HepG2 (cell line): ENCODE data around the gene CACHD1. TPM values are rescaled to one million over a fixed set of nuclear protein-coding genes. Genes with fewer than 3 reads are reported as not detected.

Experiments
- ATAC-seq: fragments of 200-7000 bp; cut with Tn5 transposase; 3 replicates; pipeline ENCODE4 v1.9.1; 2020; ENCODE audit warnings: mild to moderate bottlenecking, moderate library complexity
- BruUV-seq: library from RNA; stranded (reverse); fragments of 400-500 nt; replicated peaks from 2 replicates; lab custom pipeline; 2021; lab: Mats Ljungman, UMichigan
- CTCF ChIA-PET: fragments of 300-600 bp; formaldehyde crosslinking; extraction: SDS; loops from one replicate; lab custom pipeline; 2021; ENCODE audit warnings: low total read pairs, inconsistent platforms, low intra/inter-chr PET ratio; lab: Yijun Ruan, JAX
- POLR2A ChIA-PET: fragments of 350-600 bp; sonication (Branson Sonifier 250); formaldehyde crosslinking; loops from one replicate; lab custom pipeline; 2020; ENCODE audit warnings: antibody characterized with exemption, inconsistent platforms; lab: Yijun Ruan, JAX
- DNase-seq: peaks from one replicate; pipeline ENCODE4 v3.0.0-alpha.2; 2015; ENCODE audit warnings: low spot score
- FAIRE-seq: peaks from 3 replicates; lab custom pipeline; 2011; peaks lifted over from hg19 to GRCh38; lab: Jason Lieb, UNC
- H2AFZ ChIP-seq: one replicate; pipeline ENCODE4 v1.6.1; 2011; ENCODE audit warnings: low read length, inconsistent platforms
- H3K27ac ChIP-seq: fragments of 300-600 bp; 3 replicates; pipeline ENCODE4 v1.8.0; 2011; ENCODE audit warnings: mixed run types, mild to moderate bottlenecking, mixed read lengths, low read length, inconsistent platforms; ENCODE audit not compliant: insufficient read depth; ENCODE audit errors: extremely low read length
- H3K27me3 ChIP-seq, 2 experiments: fragments of 200-600 bp in 1 of 2; 2 replicates in 1 of 2; 3 replicates in 1 of 2; pipeline versions ENCODE4 v1.6.0 to v1.8.0; 2011; ENCODE audit warnings: low read length in 2 of 2, mild to moderate bottlenecking in 2 of 2, moderate library complexity in 2 of 2, inconsistent platforms in 1 of 2; ENCODE audit not compliant: insufficient read depth in 2 of 2, control insufficient read depth in 1 of 2
- H3K36me3 ChIP-seq, 2 experiments: fragments of 200-600 bp in 1 of 2; replicated peaks in 1 of 2; 2 replicates in 1 of 2; 3 replicates in 1 of 2; pipeline versions ENCODE4 v1.5.1 to v1.8.0; 2011; ENCODE audit warnings: low read length in 2 of 2, inconsistent platforms in 1 of 2; ENCODE audit not compliant: insufficient read depth in 2 of 2, control insufficient read depth in 1 of 2
- H3K4me1 ChIP-seq: 2 replicates; pipeline ENCODE4 v1.5.1; 2012; ENCODE audit warnings: low read length, inconsistent platforms; ENCODE audit not compliant: insufficient read depth
- H3K4me2 ChIP-seq: 2 replicates; pipeline ENCODE4 v1.6.0; 2011; ENCODE audit warnings: low read depth, low read length, inconsistent platforms
- H3K4me3 ChIP-seq, 3 experiments: fragments of 200-600 bp in 1 of 3; sonication (generic), shearing (Covaris generic) in 1 of 3; replicated peaks in 1 of 3; 2 replicates each; pipeline ENCODE4 v1.5.1; 2011 to 2016; ENCODE audit warnings: low read length in 3 of 3, inconsistent platforms in 2 of 3, low read depth in 2 of 3, mild to moderate bottlenecking in 2 of 3, control low read depth in 1 of 3, mixed read lengths in 1 of 3; ENCODE audit not compliant: insufficient read depth in 1 of 3
- H3K79me2 ChIP-seq: one replicate; pipeline ENCODE4 v1.6.1; 2011; ENCODE audit warnings: low read length, inconsistent platforms; ENCODE audit not compliant: insufficient read depth
- H3K9ac ChIP-seq: 2 replicates; pipeline ENCODE4 v1.6.0; 2011; ENCODE audit warnings: mild to moderate bottlenecking, low read depth, low read length, inconsistent platforms; ENCODE audit not compliant: insufficient read depth
- H3K9me3 ChIP-seq: 2 replicates; pipeline ENCODE4 v1.5.1; 2012; ENCODE audit warnings: mild to moderate bottlenecking, low read length
- H4K20me1 ChIP-seq: 2 replicates; pipeline ENCODE4 v1.6.0; 2011; ENCODE audit warnings: inconsistent platforms, mild to moderate bottlenecking, low read length, moderate library complexity; ENCODE audit not compliant: insufficient read depth
- CCAR2 ChIP-seq: fragments of 200-400 bp; formaldehyde crosslinking; optimal IDR thresholded peaks from 2 replicates; pipeline ENCODE3; 2018; ENCODE audit warnings: low read depth, mild to moderate bottlenecking, low read length, moderate library complexity
- HMG20B ChIP-seq: conservative IDR thresholded peaks from 2 replicates; pipeline ENCODE4 v1.6.1; 2016; ENCODE audit warnings: missing genetic modification reagents, missing compliant biosample characterization
- HNRNPK ChIP-seq: fragments of 200-400 bp; formaldehyde crosslinking; IDR thresholded peaks from 2 replicates; pipeline ENCODE4 v1.6.1; 2018; ENCODE audit warnings: low read length, low read depth, moderate library complexity, mild to moderate bottlenecking; ENCODE audit not compliant: poor library complexity, severe bottlenecking
- KDM1A ChIP-seq: IDR thresholded peaks from 2 replicates; pipeline ENCODE4 v1.6.1; 2016; ENCODE audit warnings: missing compliant biosample characterization
- NR2F2 ChIP-seq: IDR thresholded peaks from 2 replicates; pipeline ENCODE4 v1.6.1; 2012; ENCODE audit warnings: low read depth, inconsistent platforms, borderline replicate concordance
- PPARG ChIP-seq: conservative IDR thresholded peaks from 2 replicates; pipeline ENCODE4 v1.6.1; 2016; ENCODE audit warnings: missing biosample characterization, missing genetic modification reagents
- SMARCE1 ChIP-seq: fragments of 450-650 bp; IDR thresholded peaks from 2 replicates; pipeline ENCODE4 v1.6.1; 2017; ENCODE audit warnings: borderline replicate concordance
- SP5 ChIP-seq: IDR thresholded peaks from 2 replicates; pipeline ENCODE4 v1.6.1; 2016; ENCODE audit warnings: low read depth, borderline replicate concordance
- TCF7L2 ChIP-seq: IDR thresholded peaks from 2 replicates; pipeline ENCODE4 v1.6.1; 2011; ENCODE audit warnings: mild to moderate bottlenecking, low read depth, low read length, moderate library complexity
- TRAFD1 ChIP-seq: sonication (generic); formaldehyde crosslinking; IDR thresholded peaks from 2 replicates; pipeline ENCODE4 v1.5.1; 2020; ENCODE audit warnings: missing genetic modification reagents, mild to moderate bottlenecking, borderline replicate concordance
- ZNF615 ChIP-seq: sonication (generic); formaldehyde crosslinking; IDR thresholded peaks from 2 replicates; pipeline ENCODE4 v1.5.0; 2020; ENCODE audit warnings: mild to moderate bottlenecking, missing genetic modification reagents, borderline replicate concordance
- ZNF766 ChIP-seq: sonication (generic); formaldehyde crosslinking; IDR thresholded peaks from 2 replicates; pipeline ENCODE4 v1.5.0; 2020; ENCODE audit warnings: missing genetic modification reagents, borderline replicate concordance
- WGBS: methylation state at CpG from one replicate; pipeline ENCODE4 v1.1.6; 2017; ENCODE audit warnings: low lambda C conversion rate; 5-methylcytosine and 5-hydroxymethylcytosine counted together
- in situ Hi-C: cut with HindIII; loops from 2 replicates; pipeline ENCODE4 v1.10.0; 2017; ENCODE audit warnings: low pct_unique_long_range_greater_than_20kb; ENCODE audit not compliant: extremely low pct_ligation_motif_present
- intact Hi-C: fragments of 100-400 bp; cut with micrococcal nuclease; formaldehyde crosslinking; loops from one replicate; pipeline ENCODE4 v1.10.0; 2022; ENCODE audit not compliant: unreplicated experiment
- polyA plus RNA-seq, 8 experiments: library from polyadenylated mRNA; depleted of rRNA in 3 of 8; stranded (reverse) in 7 of 8; unstranded in 1 of 8; fragments of >200 nt; fragmentation: Illumina TruSeq in 4 of 8; extraction: Trizol in 4 of 8; gene quantifications; 2 replicates each; pipeline versions ENCODE4 v1.2.1 to v1.2.3, GENCODE V29; 2011 to 2016; ENCODE audit warnings: low read depth in 4 of 8, missing spikeins in 1 of 8, mixed read lengths in 1 of 8; ENCODE audit not compliant: insufficient read depth in 1 of 8
- total RNA-seq, 5 experiments: library from RNA; depleted of rRNA; stranded (reverse); fragments of >200 nt; fragmentation: Illumina TruSeq; extraction: Trizol; gene quantifications; 2 replicates each; pipeline ENCODE4 v1.2.3, GENCODE V29; 2016; ENCODE audit warnings: low read depth in 1 of 5

The CACHD1 gene
- total and polyA plus RNA-seq, 2 of the 13 experiments (the other 11 are each of a cell fraction or from before 2014, with no cell fraction given) = 0.11 TPM; not detected in 1

- CTCF ChIA-PET = no interaction called here
- no TSS peak for BruUV-seq
- no peak for TF ChIP-seq TCF7L2
- WGBS = 0% methylated on average over 1 of the region's 1 CpG
- Histone ChIP-seq H3K79me2 (no peaks in the 10 kb centered on the region), H3K4me1 (no peaks in the 10 kb centered on the region), H4K20me1 (no peaks in the 10 kb centered on the region), H2AFZ (no peak overlapping the region), H3K9me3 (no peaks in the 10 kb centered on the region), H3K27ac (no peak overlapping the region), H3K4me2 (no peak overlapping the region), H3K9ac (no peak overlapping the region), H3K36me3 (no peaks in the 10 kb centered on the region), H3K4me3 (no peak overlapping the region), H3K27me3 (no peaks in the 10 kb centered on the region)
- intact Hi-C loops = no loop called here
- DNase-seq = no peak
- FAIRE-seq = no peak
- no peak for ATAC-seq
- POLR2A ChIA-PET = no interaction called here
- in situ Hi-C loops = no loop called here
These were observed 25.9 kb downstream of the CACHD1 start for GRCh38 chr1:64495878-64496277.

- no peak for ATAC-seq
- intact Hi-C loops (no loop called here), in situ Hi-C loops (no loop called here)
- no peak overlapping the region for H3K27ac ChIP-seq
- ChIA-PET POLR2A (no interaction called here), CTCF (no interaction called here)
- no peak for FAIRE-seq
- 12% methylated on average over 4 of the region's 4 CpGs for WGBS
- H3K9me3 ChIP-seq = no peaks in the 10 kb centered on the region
- H3K4me3 ChIP-seq = no peak overlapping the region
- BruUV-seq = no TSS peak
- no peak overlapping the region for H3K4me2 ChIP-seq
- H3K36me3 ChIP-seq = no peaks in the 10 kb centered on the region
- no peaks in the 10 kb centered on the region for H4K20me1 ChIP-seq
- no peak overlapping the region for H3K9ac ChIP-seq
- H3K79me2 ChIP-seq = no peaks in the 10 kb centered on the region
- no peak overlapping the region for H2AFZ ChIP-seq
- H3K27me3 ChIP-seq = no peaks in the 10 kb centered on the region
- no peak for DNase-seq
- no peaks in the 10 kb centered on the region for H3K4me1 ChIP-seq
- no peak for TF ChIP-seq CCAR2
- TF ChIP-seq KDM1A (CRISPR knock-in tag) = no peak
- no peak for TF ChIP-seq SP5 (CRISPR knock-in tag)
- no peak for TF ChIP-seq PPARG (CRISPR knock-in tag)
- TF ChIP-seq NR2F2 = no peak
- no peak for TF ChIP-seq ZNF615 (CRISPR knock-in tag)
- TF ChIP-seq HNRNPK = no peak
- no peak for TF ChIP-seq HMG20B
- no peak for TF ChIP-seq ZNF766 (CRISPR knock-in tag)
- no peak for TF ChIP-seq SMARCE1
- TF ChIP-seq TRAFD1 (CRISPR knock-in tag) = no peak
These were observed 26.7 kb downstream of the CACHD1 start for GRCh38 chr1:64496606-64497005.
